ENCODE data around the gene CCDC60.

CCDC60 gene

DNA sequence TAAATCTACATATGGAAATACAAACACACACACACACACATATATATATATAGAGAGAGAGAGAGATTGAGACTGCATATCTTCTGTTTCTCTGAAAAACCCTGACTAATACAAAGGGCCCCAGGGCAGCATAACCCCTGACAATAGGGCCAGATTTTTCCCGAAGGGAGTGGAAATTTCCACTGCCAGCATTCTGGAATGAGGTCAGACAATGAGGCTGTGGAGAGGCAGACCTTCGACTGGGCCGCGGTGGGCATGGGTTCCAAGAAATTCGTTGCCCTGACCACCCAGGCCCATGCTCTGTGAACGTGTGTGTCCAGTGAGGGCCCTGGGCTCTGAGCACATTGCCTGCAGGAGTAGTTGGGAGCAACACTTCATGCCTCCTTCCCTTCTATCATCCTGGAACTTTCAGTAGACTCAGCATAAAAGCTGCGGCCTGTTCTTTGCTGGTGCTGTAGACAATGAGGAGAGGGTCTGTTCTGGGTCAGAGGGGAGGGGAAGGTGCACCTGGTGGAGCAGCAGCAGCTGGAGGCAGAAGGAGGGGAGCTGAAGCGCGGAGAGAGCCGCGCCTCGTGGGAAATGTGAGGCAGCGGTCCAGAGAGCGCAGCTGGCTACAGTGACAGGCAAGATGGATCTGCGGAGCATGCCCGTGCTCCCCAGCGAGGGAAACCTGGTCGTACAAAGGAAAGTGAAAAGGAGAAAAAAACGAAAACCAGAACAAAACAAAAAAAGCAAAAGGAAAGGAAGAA lies 25.6 kb upstream of the CCDC60 start:
- Histone ChIP-seq H3K9ac (ENCODE audit: low read length) (no peak overlapping the region), H3K4me1 (ENCODE audit: control insufficient read depth, low read depth, low read length) (peaks cover 4% of the 10 kb centered on the region), H3K4me3 (ENCODE audit: low read length) (no peak overlapping the region), H3K27me3 (ENCODE audit: control insufficient read depth, insufficient read depth, low read length) (no peaks in the 10 kb centered on the region), H3K36me3 (ENCODE audit: control insufficient read depth, low read depth, low read length) (no peaks in the 10 kb centered on the region), H3K27ac (ENCODE audit: low read length) (no peak overlapping the region), H3K9me3 (ENCODE audit: control insufficient read depth, low read depth, low read length) (no peaks in the 10 kb centered on the region)

- H3K4me1 ChIP-seq (ENCODE audit: control insufficient read depth, low read depth, low read length): peaks cover 4% of the 10 kb centered on the region
- H3K36me3 ChIP-seq (ENCODE audit: control insufficient read depth, low read depth, low read length): no peaks in the 10 kb centered on the region
- H3K9ac ChIP-seq (ENCODE audit: low read length): no peak overlapping the region
- no peak overlapping the region for H3K4me3 ChIP-seq (ENCODE audit: low read length)
- H3K9me3 ChIP-seq (ENCODE audit: control insufficient read depth, low read depth, low read length): no peaks in the 10 kb centered on the region
- H3K27ac ChIP-seq (ENCODE audit: low read length): no peak overlapping the region
- H3K27me3 ChIP-seq (ENCODE audit: control insufficient read depth, insufficient read depth, low read length): no peaks in the 10 kb centered on the region
Observed at GRCh38 chr12:119311878-119312277, 22.7 kb upstream of the CCDC60 start.

- no peak overlapping the region for H3K9ac ChIP-seq (ENCODE audit: low read length)
- peaks cover 4% of the 10 kb centered on the region for H3K4me1 ChIP-seq (ENCODE audit: control insufficient read depth, low read depth, low read length)
- H3K4me3 ChIP-seq (ENCODE audit: low read length): no peak overlapping the region
- no peak overlapping the region for H3K27ac ChIP-seq (ENCODE audit: low read length)
- no peaks in the 10 kb centered on the region for H3K27me3 ChIP-seq (ENCODE audit: control insufficient read depth, insufficient read depth, low read length)
- no peaks in the 10 kb centered on the region for H3K36me3 ChIP-seq (ENCODE audit: control insufficient read depth, low read depth, low read length)
- H3K9me3 ChIP-seq (ENCODE audit: control insufficient read depth, low read depth, low read length): no peaks in the 10 kb centered on the region
Observed at GRCh38 chr12:119312904-119313303, 21.6 kb upstream of the CCDC60 start.

- H3K4me3 ChIP-seq (ENCODE audit: low read length): no peak overlapping the region
- peaks cover under 1% of the 10 kb centered on the region for H3K4me1 ChIP-seq (ENCODE audit: control insufficient read depth, low read depth, low read length)
- H3K36me3 ChIP-seq (ENCODE audit: control insufficient read depth, low read depth, low read length): no peaks in the 10 kb centered on the region
- no peaks in the 10 kb centered on the region for H3K9me3 ChIP-seq (ENCODE audit: control insufficient read depth, low read depth, low read length)
- no peak overlapping the region for H3K27ac ChIP-seq (ENCODE audit: low read length)
- no peak overlapping the region for H3K9ac ChIP-seq (ENCODE audit: low read length)
- H3K27me3 ChIP-seq (ENCODE audit: control insufficient read depth, insufficient read depth, low read length): no peaks in the 10 kb centered on the region
Observed at GRCh38 chr12:119314290-119314689, 20.2 kb upstream of the CCDC60 start.

DNA sequence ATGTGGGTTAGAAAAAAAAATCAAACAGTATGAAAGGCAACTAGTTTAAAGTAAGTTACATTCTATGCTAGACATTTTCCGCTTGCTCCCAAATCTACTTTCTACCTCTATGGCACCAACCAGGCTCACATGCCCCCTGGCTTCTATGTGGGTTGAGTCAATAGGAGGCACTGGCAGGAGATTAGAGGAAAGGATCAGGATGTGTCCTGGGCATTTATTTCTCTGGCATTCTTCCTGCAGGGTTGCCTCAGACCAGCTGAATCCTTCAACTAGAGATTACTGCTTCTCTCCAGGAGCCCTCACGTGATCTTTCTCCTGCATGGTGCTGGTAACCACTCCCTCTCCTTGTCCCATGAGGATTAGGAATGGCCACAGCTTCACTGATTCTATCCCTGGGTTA lies 14.9 kb upstream of the CCDC60 start:
- H3K4me3 ChIP-seq (ENCODE audit: low read length): no peak overlapping the region
- H3K36me3 ChIP-seq (ENCODE audit: control insufficient read depth, low read depth, low read length): no peaks in the 10 kb centered on the region
- no peaks in the 10 kb centered on the region for H3K9me3 ChIP-seq (ENCODE audit: control insufficient read depth, low read depth, low read length)
- no peak overlapping the region for H3K27ac ChIP-seq (ENCODE audit: low read length)
- no peaks in the 10 kb centered on the region for H3K4me1 ChIP-seq (ENCODE audit: control insufficient read depth, low read depth, low read length)
- H3K9ac ChIP-seq (ENCODE audit: low read length): no peak overlapping the region
- H3K27me3 ChIP-seq (ENCODE audit: control insufficient read depth, insufficient read depth, low read length): no peaks in the 10 kb centered on the region

DNA sequence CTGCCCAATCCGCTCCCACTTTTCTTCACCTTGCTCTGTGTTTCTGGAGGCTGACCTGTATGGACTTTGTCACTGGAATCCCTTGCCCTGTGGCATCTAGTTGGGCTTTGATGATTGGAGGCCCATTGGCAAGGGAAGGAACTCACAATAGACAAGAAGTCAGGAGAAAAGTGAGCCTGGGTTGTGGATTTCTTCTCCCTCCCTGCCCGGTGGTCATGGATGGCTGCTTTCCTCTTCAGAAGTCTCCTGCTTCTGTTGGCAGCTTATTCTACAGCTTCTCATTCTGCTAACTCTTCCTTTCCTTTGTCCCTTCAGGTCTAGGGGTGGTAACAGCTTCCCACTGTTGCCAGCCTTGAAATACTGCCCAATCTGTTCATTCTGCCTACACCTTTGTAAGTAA lies 13.9 kb upstream of the CCDC60 start:
- H3K4me1 ChIP-seq (ENCODE audit: control insufficient read depth, low read depth, low read length): no peaks in the 10 kb centered on the region
- H3K27me3 ChIP-seq (ENCODE audit: control insufficient read depth, insufficient read depth, low read length): no peaks in the 10 kb centered on the region
- H3K27ac ChIP-seq (ENCODE audit: low read length): no peak overlapping the region
- H3K9me3 ChIP-seq (ENCODE audit: control insufficient read depth, low read depth, low read length): no peaks in the 10 kb centered on the region
- H3K9ac ChIP-seq (ENCODE audit: low read length): no peak overlapping the region
- no peak overlapping the region for H3K4me3 ChIP-seq (ENCODE audit: low read length)
- H3K36me3 ChIP-seq (ENCODE audit: control insufficient read depth, low read depth, low read length): no peaks in the 10 kb centered on the region

- Histone ChIP-seq H3K27me3 (ENCODE audit: control insufficient read depth, insufficient read depth, low read length) (no peaks in the 10 kb centered on the region), H3K9me3 (ENCODE audit: control insufficient read depth, low read depth, low read length) (no peaks in the 10 kb centered on the region), H3K27ac (ENCODE audit: low read length) (no peak overlapping the region), H3K36me3 (ENCODE audit: control insufficient read depth, low read depth, low read length) (no peaks in the 10 kb centered on the region), H3K4me3 (ENCODE audit: low read length) (no peak overlapping the region), H3K9ac (ENCODE audit: low read length) (no peak overlapping the region), H3K4me1 (ENCODE audit: control insufficient read depth, low read depth, low read length) (no peaks in the 10 kb centered on the region)
Observed at GRCh38 chr12:119322301-119322723, 12.2 kb upstream of the CCDC60 start.

- no peak overlapping the region for H3K4me3 ChIP-seq (ENCODE audit: low read length)
- no peaks in the 10 kb centered on the region for H3K36me3 ChIP-seq (ENCODE audit: control insufficient read depth, low read depth, low read length)
- H3K9ac ChIP-seq (ENCODE audit: low read length): no peak overlapping the region
- H3K27ac ChIP-seq (ENCODE audit: low read length): no peak overlapping the region
- no peaks in the 10 kb centered on the region for H3K27me3 ChIP-seq (ENCODE audit: control insufficient read depth, insufficient read depth, low read length)
- no peaks in the 10 kb centered on the region for H3K9me3 ChIP-seq (ENCODE audit: control insufficient read depth, low read depth, low read length)
- no peaks in the 10 kb centered on the region for H3K4me1 ChIP-seq (ENCODE audit: control insufficient read depth, low read depth, low read length)
Observed at GRCh38 chr12:119325813-119326212, 8.7 kb upstream of the CCDC60 start.

DNA sequence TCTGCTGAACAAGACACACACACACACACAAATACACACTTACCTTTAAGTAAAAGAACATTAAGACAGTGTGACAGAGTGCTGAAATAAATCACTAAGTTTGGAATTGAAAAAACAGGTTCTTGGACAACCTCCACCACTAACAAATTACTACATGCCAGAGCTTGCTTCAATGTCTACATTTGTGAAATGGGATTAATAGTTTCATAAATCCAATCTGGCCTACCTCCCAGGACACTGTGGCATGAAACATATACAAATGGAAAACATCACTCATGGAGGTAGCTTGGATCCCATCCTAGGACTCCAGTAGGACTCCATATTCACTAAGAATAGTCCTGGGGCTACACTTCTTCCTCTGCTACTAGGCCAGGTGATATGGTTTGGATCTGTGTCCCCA lies 8.2 kb upstream of the CCDC60 start:
- H3K36me3 ChIP-seq (ENCODE audit: control insufficient read depth, low read depth, low read length): no peaks in the 10 kb centered on the region
- H3K4me3 ChIP-seq (ENCODE audit: low read length): no peak overlapping the region
- H3K27ac ChIP-seq (ENCODE audit: low read length): no peak overlapping the region
- H3K4me1 ChIP-seq (ENCODE audit: control insufficient read depth, low read depth, low read length): no peaks in the 10 kb centered on the region
- H3K9ac ChIP-seq (ENCODE audit: low read length): no peak overlapping the region
- no peaks in the 10 kb centered on the region for H3K27me3 ChIP-seq (ENCODE audit: control insufficient read depth, insufficient read depth, low read length)
- no peaks in the 10 kb centered on the region for H3K9me3 ChIP-seq (ENCODE audit: control insufficient read depth, low read depth, low read length)

GRCh38 chr12:119327471-119327870 lies 7.1 kb upstream of the CCDC60 start:
- Histone ChIP-seq H3K27ac (ENCODE audit: low read length) (no peak overlapping the region), H3K4me3 (ENCODE audit: low read length) (no peak overlapping the region), H3K27me3 (ENCODE audit: control insufficient read depth, insufficient read depth, low read length) (peaks cover 6% of the 10 kb centered on the region)

GRCh38 chr12:119328111-119328510 lies 6.4 kb upstream of the CCDC60 start:
- Histone ChIP-seq H3K4me1 (ENCODE audit: control insufficient read depth, low read depth, low read length) (no peaks in the 10 kb centered on the region), H3K27ac (ENCODE audit: low read length) (no peak overlapping the region), H3K27me3 (ENCODE audit: control insufficient read depth, insufficient read depth, low read length) (peaks cover 6% of the 10 kb centered on the region), H3K9me3 (ENCODE audit: control insufficient read depth, low read depth, low read length) (no peaks in the 10 kb centered on the region), H3K4me3 (ENCODE audit: low read length) (no peak overlapping the region), H3K36me3 (ENCODE audit: control insufficient read depth, low read depth, low read length) (no peaks in the 10 kb centered on the region), H3K9ac (ENCODE audit: low read length) (no peak overlapping the region)

More at GRCh38 chr12:119327471-119327870, 7.1 kb upstream of the CCDC60 start:
- H3K36me3 ChIP-seq (ENCODE audit: control insufficient read depth, low read depth, low read length): no peaks in the 10 kb centered on the region
- no peak overlapping the region for H3K9ac ChIP-seq (ENCODE audit: low read length)
- no peaks in the 10 kb centered on the region for H3K4me1 ChIP-seq (ENCODE audit: control insufficient read depth, low read depth, low read length)
- no peaks in the 10 kb centered on the region for H3K9me3 ChIP-seq (ENCODE audit: control insufficient read depth, low read depth, low read length)

- Histone ChIP-seq H3K27me3 (ENCODE audit: control insufficient read depth, insufficient read depth, low read length) (peaks cover 77% of the 10 kb centered on the region), H3K9ac (ENCODE audit: low read length) (no peak overlapping the region), H3K4me3 (ENCODE audit: low read length) (no peak overlapping the region), H3K4me1 (ENCODE audit: control insufficient read depth, low read depth, low read length) (peaks cover 10% of the 10 kb centered on the region), H3K9me3 (ENCODE audit: control insufficient read depth, low read depth, low read length) (no peaks in the 10 kb centered on the region), H3K36me3 (ENCODE audit: control insufficient read depth, low read depth, low read length) (no peaks in the 10 kb centered on the region), H3K27ac (ENCODE audit: low read length) (no peak overlapping the region)
Observed at GRCh38 chr12:119338593-119339363, 4.2 kb downstream of the CCDC60 start.
